ENCODE data around the gene PTPN1. TPM values are rescaled to one million over a fixed set of nuclear protein-coding genes. Genes with fewer than 3 reads are reported as not detected.

The PTPN1 gene
- total RNA-seq, 1 donor from 2014 or later = 50.9 TPM

DNA sequence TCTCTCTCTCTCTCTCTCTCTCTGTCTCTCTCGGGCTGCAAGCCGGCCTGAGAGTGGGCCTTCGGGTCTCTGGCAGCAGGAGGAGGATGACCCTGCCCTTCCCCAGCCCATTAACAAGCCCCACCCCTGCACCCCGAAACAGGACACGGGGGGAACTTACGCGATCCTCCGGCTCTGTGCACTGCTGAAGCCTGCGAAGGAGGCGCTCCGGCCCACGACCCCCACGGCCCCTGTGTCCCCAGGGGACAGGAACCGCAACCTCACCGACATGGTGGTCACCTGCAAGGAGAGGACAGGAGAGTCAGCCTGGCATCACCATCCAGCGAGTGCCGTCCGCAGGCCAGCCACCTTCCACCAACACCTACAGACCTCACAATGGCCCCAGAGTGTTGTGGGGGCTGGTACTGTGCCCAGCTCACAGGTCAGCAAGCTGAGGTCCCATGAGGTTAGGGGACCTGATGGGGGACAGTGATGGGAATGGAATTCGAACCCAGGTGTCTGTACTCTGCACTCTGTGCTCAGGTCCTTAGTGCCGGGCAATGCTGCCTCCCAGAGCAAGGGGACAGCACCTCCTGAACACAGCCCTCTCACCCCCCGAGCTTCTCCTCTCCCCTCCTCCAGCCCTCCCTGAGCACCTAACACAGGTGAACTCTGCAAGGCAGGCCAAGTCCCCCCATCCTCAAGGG is 120.5 kb downstream of the PTPN1 start:
- no peak for DNase-seq (ENCODE audit: low spot score)

- no peak for DNase-seq (ENCODE audit: low spot score)
Observed at GRCh38 chr20:50632236-50632635, 122.1 kb downstream of the PTPN1 start.

DNA sequence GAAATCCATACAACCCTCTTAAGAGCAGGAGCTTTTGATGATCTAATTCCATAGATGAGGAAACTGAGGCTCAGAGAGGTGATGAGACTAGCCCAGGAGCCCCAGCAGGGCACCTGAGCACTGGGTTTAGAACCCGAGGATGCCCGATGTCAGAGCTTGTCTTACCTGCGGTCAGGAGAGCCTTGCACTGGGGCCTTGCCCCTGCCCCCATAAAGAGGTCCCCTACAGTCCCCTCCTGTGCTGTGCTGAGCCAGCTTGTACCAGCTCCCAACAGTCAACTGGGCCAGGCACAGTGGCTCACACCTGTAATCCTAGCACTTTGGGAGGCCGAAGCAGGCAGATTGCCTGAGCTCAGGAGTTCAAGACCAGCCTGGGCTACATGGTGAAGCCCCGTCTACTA is 122.5 kb downstream of the PTPN1 start:
- DNase-seq (ENCODE audit: low spot score) = no peak

DNA sequence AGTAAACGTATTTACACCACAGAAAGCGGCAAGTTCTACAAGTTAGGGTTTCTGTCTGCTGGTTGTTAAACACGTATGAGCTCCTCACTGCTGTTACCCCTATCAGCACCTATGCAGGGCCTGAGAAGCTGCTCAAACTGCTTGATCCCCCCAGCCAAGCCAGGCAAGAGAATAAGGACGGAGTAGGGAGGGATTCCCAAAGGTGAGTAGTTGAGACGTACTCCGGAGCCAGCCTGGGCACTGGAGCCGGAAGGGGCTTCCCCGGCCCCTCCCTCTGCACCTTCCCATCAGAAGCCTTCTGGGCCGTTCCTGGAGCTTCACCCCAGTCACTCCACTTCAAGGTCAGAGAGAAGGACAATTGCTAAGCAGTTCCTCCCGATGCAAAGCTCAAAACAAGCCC is 123.2 kb downstream of the PTPN1 start:
- no peak for DNase-seq (ENCODE audit: low spot score)

GRCh38 chr20:50634191-50634590 is 124.0 kb downstream of the PTPN1 start:
- DNase-seq (ENCODE audit: low spot score) = no peak

Small RNA genes lying within 50 kb of the gene (microRNA-seq; reads per million reads assigned to microRNA genes)
- not detected for gene MIR1302-5 (ENCODE audit: borderline number of aligned reads)
- not detected for gene MIR645 (ENCODE audit: borderline number of aligned reads)

Other genes with a start within 250 kb of the PTPN1 start
- 19.7 TPM for gene RIPOR3, start 181.2 kb downstream of the PTPN1 start, total RNA-seq
- 2.0 TPM for gene PARD6B, start 221.2 kb downstream of the PTPN1 start, total RNA-seq

Measured in mesenteric fat pad (tissue), 1 donor.